ENCODE data around the gene TMEM170A. TPM values are rescaled to one million over a fixed set of nuclear protein-coding genes. Genes with fewer than 3 reads are reported as not detected.

The TMEM170A gene
- total and polyA plus RNA-seq, 2 experiments from 2014 or later, result 31.0 to 68.5 TPM

DNA sequence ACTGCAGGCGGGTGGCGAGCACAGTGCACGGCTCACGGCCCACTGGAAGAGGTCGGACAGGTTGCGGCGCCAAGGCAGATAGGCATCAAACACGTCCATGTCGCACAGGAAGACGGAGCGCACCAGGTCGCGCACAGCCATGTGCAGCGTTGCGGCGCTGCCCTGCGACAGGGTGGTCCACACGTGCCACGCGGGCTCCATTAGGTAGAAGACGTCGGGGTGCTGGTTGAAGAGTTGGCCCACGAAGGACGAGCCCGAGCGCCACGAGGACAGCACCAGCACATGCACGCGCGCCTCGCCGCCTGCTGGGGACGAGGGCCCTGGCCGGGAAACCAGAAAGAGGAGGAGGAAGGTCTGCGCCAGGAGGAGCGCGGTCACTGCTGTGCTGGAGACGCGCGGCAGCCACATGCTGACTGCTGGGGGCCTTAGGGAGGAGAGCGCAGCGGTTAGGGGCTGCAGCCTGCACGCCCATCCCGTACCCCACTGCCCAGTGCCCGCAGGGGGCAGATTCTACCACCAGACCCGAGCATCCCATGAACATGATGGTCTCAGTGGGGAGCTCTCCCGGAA is 15.0 kb upstream of the TMEM170A start:
- Mint-ChIP-seq H3K9me3 (no peaks in the 10 kb centered on the region; the same call in 2 of the 3 replicates), H3K36me3 (ENCODE audit: low read depth) (peaks cover 28% of the 10 kb centered on the region), H3K4me1 (no peaks in the 10 kb centered on the region; the same call in 2 of the 3 replicates), H3K4me3 (no peak overlapping the region), H3K27ac (no peak overlapping the region), H3K27me3 (ENCODE audit: insufficient read depth, low read depth, poor library complexity) (peaks cover 14% of the 10 kb centered on the region)
- Histone ChIP-seq H3K36me3 (ENCODE audit: insufficient read depth) (no peaks in the 10 kb centered on the region), H3K27ac (ENCODE audit: low read depth) (no peak overlapping the region), H3K79me2 (replicated peaks; ENCODE audit: insufficient read depth) (no peaks in the 10 kb centered on the region), H3K4me2 (no peak overlapping the region), H4K20me1 (replicated peaks; ENCODE audit: insufficient read depth) (no peaks in the 10 kb centered on the region; the same call in 1 of the 2 replicates), H3K4me3 (no peak overlapping the region), H2AFZ (no peak overlapping the region), H3F3A (replicated peaks; ENCODE audit: low read depth) (no peaks in the 10 kb centered on the region), H3K4me1 (ENCODE audit: insufficient read depth) (no peaks in the 10 kb centered on the region), H3K27me3 (ENCODE audit: insufficient read depth) (no peaks in the 10 kb centered on the region), H3K9me2 (ENCODE audit: insufficient read depth) (no peaks in the 10 kb centered on the region)
- ATAC-seq, result no peak; the same call in 2 of the 3 replicates
- DNase-seq (ENCODE audit: low spot score), result no peak
- TF ChIP-seq EZH2phosphoT487 (IDR thresholded peaks at IDR 0.05; ENCODE audit: unreplicated experiment) (no peak), JUNB (IDR thresholded peaks at IDR 0.05; ENCODE audit: unreplicated experiment) (no peak), ZNF331 (CRISPR knock-in tag; IDR thresholded peaks at IDR 0.05; ENCODE audit: low read depth) (no peak), CREB1 (CRISPR knock-in tag; IDR thresholded peaks at IDR 0.05; ENCODE audit: low read depth) (no peak), NANOG (IDR thresholded peaks at IDR 0.05; ENCODE audit: borderline replicate concordance) (no peak), ZNF114 (CRISPR knock-in tag; IDR thresholded peaks at IDR 0.05) (no peak), STAT1 (IDR thresholded peaks at IDR 0.05; ENCODE audit: unreplicated experiment) (no peak), POLR2AphosphoS5 (IDR thresholded peaks at IDR 0.05; ENCODE audit: low read depth) (no peak), EZH2 (IDR thresholded peaks at IDR 0.05; ENCODE audit: low read depth, unreplicated experiment) (no peak), ZNF462 (CRISPR knock-in tag; IDR thresholded peaks at IDR 0.05) (no peak)
- TF ChIP-seq, protein P1, sequence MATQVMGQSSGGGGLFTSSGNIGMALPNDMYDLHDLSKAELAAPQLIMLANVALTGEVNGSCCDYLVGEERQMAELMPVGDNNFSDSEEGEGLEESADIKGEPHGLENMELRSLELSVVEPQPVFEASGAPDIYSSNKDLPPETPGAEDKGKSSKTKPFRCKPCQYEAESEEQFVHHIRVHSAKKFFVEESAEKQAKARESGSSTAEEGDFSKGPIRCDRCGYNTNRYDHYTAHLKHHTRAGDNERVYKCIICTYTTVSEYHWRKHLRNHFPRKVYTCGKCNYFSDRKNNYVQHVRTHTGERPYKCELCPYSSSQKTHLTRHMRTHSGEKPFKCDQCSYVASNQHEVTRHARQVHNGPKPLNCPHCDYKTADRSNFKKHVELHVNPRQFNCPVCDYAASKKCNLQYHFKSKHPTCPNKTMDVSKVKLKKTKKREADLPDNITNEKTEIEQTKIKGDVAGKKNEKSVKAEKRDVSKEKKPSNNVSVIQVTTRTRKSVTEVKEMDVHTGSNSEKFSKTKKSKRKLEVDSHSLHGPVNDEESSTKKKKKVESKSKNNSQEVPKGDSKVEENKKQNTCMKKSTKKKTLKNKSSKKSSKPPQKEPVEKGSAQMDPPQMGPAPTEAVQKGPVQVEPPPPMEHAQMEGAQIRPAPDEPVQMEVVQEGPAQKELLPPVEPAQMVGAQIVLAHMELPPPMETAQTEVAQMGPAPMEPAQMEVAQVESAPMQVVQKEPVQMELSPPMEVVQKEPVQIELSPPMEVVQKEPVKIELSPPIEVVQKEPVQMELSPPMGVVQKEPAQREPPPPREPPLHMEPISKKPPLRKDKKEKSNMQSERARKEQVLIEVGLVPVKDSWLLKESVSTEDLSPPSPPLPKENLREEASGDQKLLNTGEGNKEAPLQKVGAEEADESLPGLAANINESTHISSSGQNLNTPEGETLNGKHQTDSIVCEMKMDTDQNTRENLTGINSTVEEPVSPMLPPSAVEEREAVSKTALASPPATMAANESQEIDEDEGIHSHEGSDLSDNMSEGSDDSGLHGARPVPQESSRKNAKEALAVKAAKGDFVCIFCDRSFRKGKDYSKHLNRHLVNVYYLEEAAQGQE (IDR thresholded peaks at IDR 0.05; ENCODE audit: unreplicated experiment), result no peak
- TF ChIP-seq, protein P2, sequence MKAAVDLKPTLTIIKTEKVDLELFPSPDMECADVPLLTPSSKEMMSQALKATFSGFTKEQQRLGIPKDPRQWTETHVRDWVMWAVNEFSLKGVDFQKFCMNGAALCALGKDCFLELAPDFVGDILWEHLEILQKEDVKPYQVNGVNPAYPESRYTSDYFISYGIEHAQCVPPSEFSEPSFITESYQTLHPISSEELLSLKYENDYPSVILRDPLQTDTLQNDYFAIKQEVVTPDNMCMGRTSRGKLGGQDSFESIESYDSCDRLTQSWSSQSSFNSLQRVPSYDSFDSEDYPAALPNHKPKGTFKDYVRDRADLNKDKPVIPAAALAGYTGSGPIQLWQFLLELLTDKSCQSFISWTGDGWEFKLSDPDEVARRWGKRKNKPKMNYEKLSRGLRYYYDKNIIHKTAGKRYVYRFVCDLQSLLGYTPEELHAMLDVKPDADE (IDR thresholded peaks at IDR 0.05), result no peak
- TF ChIP-seq, protein P3, sequence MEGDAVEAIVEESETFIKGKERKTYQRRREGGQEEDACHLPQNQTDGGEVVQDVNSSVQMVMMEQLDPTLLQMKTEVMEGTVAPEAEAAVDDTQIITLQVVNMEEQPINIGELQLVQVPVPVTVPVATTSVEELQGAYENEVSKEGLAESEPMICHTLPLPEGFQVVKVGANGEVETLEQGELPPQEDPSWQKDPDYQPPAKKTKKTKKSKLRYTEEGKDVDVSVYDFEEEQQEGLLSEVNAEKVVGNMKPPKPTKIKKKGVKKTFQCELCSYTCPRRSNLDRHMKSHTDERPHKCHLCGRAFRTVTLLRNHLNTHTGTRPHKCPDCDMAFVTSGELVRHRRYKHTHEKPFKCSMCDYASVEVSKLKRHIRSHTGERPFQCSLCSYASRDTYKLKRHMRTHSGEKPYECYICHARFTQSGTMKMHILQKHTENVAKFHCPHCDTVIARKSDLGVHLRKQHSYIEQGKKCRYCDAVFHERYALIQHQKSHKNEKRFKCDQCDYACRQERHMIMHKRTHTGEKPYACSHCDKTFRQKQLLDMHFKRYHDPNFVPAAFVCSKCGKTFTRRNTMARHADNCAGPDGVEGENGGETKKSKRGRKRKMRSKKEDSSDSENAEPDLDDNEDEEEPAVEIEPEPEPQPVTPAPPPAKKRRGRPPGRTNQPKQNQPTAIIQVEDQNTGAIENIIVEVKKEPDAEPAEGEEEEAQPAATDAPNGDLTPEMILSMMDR (conservative IDR thresholded peaks at IDR 0.05; ENCODE audit: low read depth in 2 of 2), result no peak

Data from GM23338 (cell line).